HL-60 (cell line): ENCODE results near the gene SPSB3.

Source experiments
- GABPA ChIP-seq: IDR thresholded peaks from 2 replicates; pipeline ENCODE4 v1.6.1; 2012; ENCODE audit warnings: low read depth
- TF ChIP-seq, protein P1 (sequence below): IDR thresholded peaks from one replicate; pipeline ENCODE4 v1.5.1; 2011; ENCODE audit warnings: low read length, control low read depth, inconsistent platforms; ENCODE audit not compliant: insufficient read depth
- TF ChIP-seq, protein P2 (sequence below): IDR thresholded peaks from 2 replicates; pipeline ENCODE4 v1.6.1; 2012; ENCODE audit warnings: low read depth; ENCODE audit not compliant: insufficient replicate concordance

DNA sequence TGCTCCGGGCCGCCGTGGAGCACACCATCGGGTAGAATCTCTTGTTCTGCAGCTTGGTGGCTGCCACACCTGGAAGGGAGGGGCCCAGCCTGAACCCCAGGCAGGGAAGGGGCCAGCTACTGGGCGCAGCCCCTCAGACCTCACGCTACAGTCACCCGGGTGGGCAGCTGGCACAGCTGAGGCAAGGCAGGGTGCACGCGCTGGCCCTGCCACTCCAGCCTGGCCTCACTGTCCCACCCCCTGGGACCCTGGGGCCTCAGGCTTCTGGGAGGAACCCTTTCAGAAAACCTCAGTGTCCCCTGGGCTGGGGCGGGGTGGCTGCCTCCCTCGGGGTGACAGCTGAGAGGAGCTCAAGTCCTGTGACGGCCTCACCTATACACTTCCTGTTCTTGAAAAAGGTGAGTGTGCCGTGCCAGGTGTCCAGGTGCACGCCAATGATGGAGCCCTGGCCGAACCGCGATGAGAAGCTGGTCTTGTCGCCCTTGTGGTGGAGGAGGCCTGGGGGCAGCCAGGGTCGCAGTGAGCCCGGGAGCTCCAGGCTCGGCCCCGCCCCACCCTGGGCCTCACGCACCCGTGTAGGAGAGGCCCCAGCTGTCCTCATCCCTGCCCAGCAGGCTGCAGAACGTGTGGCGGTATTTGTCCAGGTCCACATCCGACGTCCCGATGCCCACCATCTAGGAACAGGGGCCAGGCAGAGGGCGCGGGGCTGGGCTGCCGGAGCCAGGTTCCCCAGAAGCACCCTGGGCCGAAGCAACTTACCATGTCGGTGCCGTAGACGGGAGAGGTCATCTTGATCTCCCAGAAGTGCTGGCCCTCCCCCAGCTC is 4.8 kb downstream of the SPSB3 start:
- TF ChIP-seq, protein P1, sequence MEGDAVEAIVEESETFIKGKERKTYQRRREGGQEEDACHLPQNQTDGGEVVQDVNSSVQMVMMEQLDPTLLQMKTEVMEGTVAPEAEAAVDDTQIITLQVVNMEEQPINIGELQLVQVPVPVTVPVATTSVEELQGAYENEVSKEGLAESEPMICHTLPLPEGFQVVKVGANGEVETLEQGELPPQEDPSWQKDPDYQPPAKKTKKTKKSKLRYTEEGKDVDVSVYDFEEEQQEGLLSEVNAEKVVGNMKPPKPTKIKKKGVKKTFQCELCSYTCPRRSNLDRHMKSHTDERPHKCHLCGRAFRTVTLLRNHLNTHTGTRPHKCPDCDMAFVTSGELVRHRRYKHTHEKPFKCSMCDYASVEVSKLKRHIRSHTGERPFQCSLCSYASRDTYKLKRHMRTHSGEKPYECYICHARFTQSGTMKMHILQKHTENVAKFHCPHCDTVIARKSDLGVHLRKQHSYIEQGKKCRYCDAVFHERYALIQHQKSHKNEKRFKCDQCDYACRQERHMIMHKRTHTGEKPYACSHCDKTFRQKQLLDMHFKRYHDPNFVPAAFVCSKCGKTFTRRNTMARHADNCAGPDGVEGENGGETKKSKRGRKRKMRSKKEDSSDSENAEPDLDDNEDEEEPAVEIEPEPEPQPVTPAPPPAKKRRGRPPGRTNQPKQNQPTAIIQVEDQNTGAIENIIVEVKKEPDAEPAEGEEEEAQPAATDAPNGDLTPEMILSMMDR, result no peak
- no peak for TF ChIP-seq GABPA
- TF ChIP-seq, protein P2, sequence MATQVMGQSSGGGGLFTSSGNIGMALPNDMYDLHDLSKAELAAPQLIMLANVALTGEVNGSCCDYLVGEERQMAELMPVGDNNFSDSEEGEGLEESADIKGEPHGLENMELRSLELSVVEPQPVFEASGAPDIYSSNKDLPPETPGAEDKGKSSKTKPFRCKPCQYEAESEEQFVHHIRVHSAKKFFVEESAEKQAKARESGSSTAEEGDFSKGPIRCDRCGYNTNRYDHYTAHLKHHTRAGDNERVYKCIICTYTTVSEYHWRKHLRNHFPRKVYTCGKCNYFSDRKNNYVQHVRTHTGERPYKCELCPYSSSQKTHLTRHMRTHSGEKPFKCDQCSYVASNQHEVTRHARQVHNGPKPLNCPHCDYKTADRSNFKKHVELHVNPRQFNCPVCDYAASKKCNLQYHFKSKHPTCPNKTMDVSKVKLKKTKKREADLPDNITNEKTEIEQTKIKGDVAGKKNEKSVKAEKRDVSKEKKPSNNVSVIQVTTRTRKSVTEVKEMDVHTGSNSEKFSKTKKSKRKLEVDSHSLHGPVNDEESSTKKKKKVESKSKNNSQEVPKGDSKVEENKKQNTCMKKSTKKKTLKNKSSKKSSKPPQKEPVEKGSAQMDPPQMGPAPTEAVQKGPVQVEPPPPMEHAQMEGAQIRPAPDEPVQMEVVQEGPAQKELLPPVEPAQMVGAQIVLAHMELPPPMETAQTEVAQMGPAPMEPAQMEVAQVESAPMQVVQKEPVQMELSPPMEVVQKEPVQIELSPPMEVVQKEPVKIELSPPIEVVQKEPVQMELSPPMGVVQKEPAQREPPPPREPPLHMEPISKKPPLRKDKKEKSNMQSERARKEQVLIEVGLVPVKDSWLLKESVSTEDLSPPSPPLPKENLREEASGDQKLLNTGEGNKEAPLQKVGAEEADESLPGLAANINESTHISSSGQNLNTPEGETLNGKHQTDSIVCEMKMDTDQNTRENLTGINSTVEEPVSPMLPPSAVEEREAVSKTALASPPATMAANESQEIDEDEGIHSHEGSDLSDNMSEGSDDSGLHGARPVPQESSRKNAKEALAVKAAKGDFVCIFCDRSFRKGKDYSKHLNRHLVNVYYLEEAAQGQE, result no peak
